COLO668 (cell line): ENCODE measurements around the gene AADACL3.
"Not testable (repeated sequence)": the region's sequence is repeated elsewhere in the genome, so short reads cannot be mapped to it uniquely, and the experiment has no call there.

Experiments used
- DNase-seq: peaks from one replicate; lab custom pipeline; 2025; ENCODE audit not compliant: unreplicated experiment; lab: John Stamatoyannopoulos, UW

The AADACL3 gene

GRCh38 chr1:12715896-12716437, at the start of gene AADACL3:
TSS of gene AADACL3 (plus strand) at chr1:12716110. CDS start at chr1:12716177, 67 bp downstream.
- DNase-seq: peak; percentile 40

GRCh38 chr1:12666141-12666735, 49.7 kb upstream of the AADACL3 start:
- DNase-seq: no peak

GRCh38 chr1:12669529-12670068, 46.3 kb upstream of the AADACL3 start:
- peak; percentile 59 for DNase-seq

GRCh38 chr1:12674358-12674757, 41.6 kb upstream of the AADACL3 start:
- DNase-seq: peak; percentile 44

- not testable (repeated sequence) for DNase-seq
Measured at GRCh38 chr1:12676122-12676521, 39.8 kb upstream of the AADACL3 start.

- no peak for DNase-seq
Measured at GRCh38 chr1:12677565-12677964, 38.3 kb upstream of the AADACL3 start.

- no peak for DNase-seq
Measured at GRCh38 chr1:12678350-12678749, 37.6 kb upstream of the AADACL3 start.

- no peak for DNase-seq
Measured at GRCh38 chr1:12678820-12679219, 37.1 kb upstream of the AADACL3 start.

- no peak for DNase-seq
Measured at GRCh38 chr1:12690156-12690555, 25.8 kb upstream of the AADACL3 start.

- DNase-seq: no peak
Measured at GRCh38 chr1:12692967-12693782, 22.7 kb upstream of the AADACL3 start.

- no peak for DNase-seq
Measured at GRCh38 chr1:12696658-12697057, 19.3 kb upstream of the AADACL3 start.

- DNase-seq: no peak
Measured at GRCh38 chr1:12697397-12697796, 18.5 kb upstream of the AADACL3 start.

GRCh38 chr1:12703821-12704451, 12.0 kb upstream of the AADACL3 start:
- DNase-seq: no peak

- no peak for DNase-seq
Measured at GRCh38 chr1:12706061-12706460, 9.8 kb upstream of the AADACL3 start.

GRCh38 chr1:12708396-12709090, 7.4 kb upstream of the AADACL3 start:
- DNase-seq: no peak

- DNase-seq: no peak
Measured at GRCh38 chr1:12709091-12709491, 6.8 kb upstream of the AADACL3 start.

- no peak for DNase-seq
Measured at GRCh38 chr1:12709696-12710095, 6.2 kb upstream of the AADACL3 start.

- DNase-seq: no peak
Measured at GRCh38 chr1:12711536-12711935, 4.4 kb upstream of the AADACL3 start.

- no peak for DNase-seq
Measured at GRCh38 chr1:12712076-12712475, 3.8 kb upstream of the AADACL3 start.

- no peak for DNase-seq
Measured at GRCh38 chr1:12712929-12713328, 3.0 kb upstream of the AADACL3 start.

GRCh38 chr1:12713651-12714050, 2.3 kb upstream of the AADACL3 start:
- DNase-seq: not testable (repeated sequence)
